Astrocyte (in vitro differentiated cells and primary cell): ENCODE data around the gene SIVA1.

Experiments used
- CTCF ChIP-seq: IDR thresholded peaks from 2 replicates; pipeline ENCODE4 v1.5.1; 2011; ENCODE audit warnings: low read depth, mild to moderate bottlenecking, inconsistent platforms, low read length, moderate library complexity; ENCODE audit not compliant: insufficient read depth
- EZH2 ChIP-seq: IDR thresholded peaks from 2 replicates; pipeline ENCODE4 v1.6.1; 2012; ENCODE audit warnings: mild to moderate bottlenecking, low read length, inconsistent platforms; ENCODE audit not compliant: insufficient read depth

GRCh38 chr14:104715871-104716270 lies 37.1 kb upstream of the SIVA1 start:
- TF ChIP-seq CTCF (no peak), EZH2 (no peak)
